ENCODE results near the gene MPHOSPH10. TPM values are rescaled to one million over a fixed set of nuclear protein-coding genes. Genes with fewer than 3 reads are reported as not detected.

Gene MPHOSPH10
- total and polyA plus RNA-seq, 2 of the 13 experiments (the other 11 are each of a cell fraction or from before 2014, with no cell fraction given), result 37.8 to 137 TPM

- no peak for FAIRE-seq
- WGBS (ENCODE audit: low lambda C conversion rate), result 68% methylated on average over 11 of the region's 11 CpGs
- H3K79me2 ChIP-seq (ENCODE audit: insufficient read depth, low read length), result no peaks in the 10 kb centered on the region
- no peak for TF ChIP-seq ERF (CRISPR knock-in tag; IDR thresholded peaks at IDR 0.05)
- TF ChIP-seq SALL1 (CRISPR knock-in tag; IDR thresholded peaks at IDR 0.05), result no peak
- TF ChIP-seq NRL (CRISPR knock-in tag; IDR thresholded peaks at IDR 0.05; ENCODE audit: borderline replicate concordance), result 0 out of 2 replicates have a peak, but pooled peaks have one; percentile 36
- TF ChIP-seq FOXJ3 (CRISPR knock-in tag; IDR thresholded peaks at IDR 0.05; ENCODE audit: borderline replicate concordance), result no peak
- TF ChIP-seq SP140L (CRISPR knock-in tag; IDR thresholded peaks at IDR 0.05; ENCODE audit: borderline replicate concordance), result no peak
- H3K27ac ChIP-seq (ENCODE audit: extremely low read length, insufficient read depth, low read length), result no peak overlapping the region
- H4K20me1 ChIP-seq (ENCODE audit: insufficient read depth, low read length), result peaks cover 4% of the 10 kb centered on the region; the same call in 1 of the 2 replicates
- POLR2A ChIA-PET, result interaction anchor here (1.5 kb wide), 1 partner anchor 24 kb away, joined by 6 read pairs; the partner anchor contains the start of genes MCEE and MPHOSPH10
- H3K27me3 ChIP-seq (ENCODE audit: control insufficient read depth in 1 of 2, insufficient read depth in 2 of 2, low read length in 2 of 2), result peaks cover 0 to 22% of the 10 kb centered on the region in 2 experiments; a peak in 3 of 5 replicates
- H3K4me1 ChIP-seq (ENCODE audit: insufficient read depth, low read length), result no peaks in the 10 kb centered on the region
- H2AFZ ChIP-seq (ENCODE audit: low read length), result no peak overlapping the region
- CTCF ChIA-PET (ENCODE audit: low intra/inter-chr PET ratio, low total read pairs), result interaction anchor here (3.1 kb wide), 1 partner anchor 53 kb away, joined by 24 read pairs; no protein-coding TSS in a partner anchor
- H3K4me3 ChIP-seq (replicated peaks in 1 of 3; ENCODE audit: insufficient read depth in 1 of 3, low read depth in 2 of 3, low read length in 3 of 3), result no peak overlapping the region
- no peak overlapping the region for H3K4me2 ChIP-seq (ENCODE audit: low read depth, low read length)
- intact Hi-C loops (cut with micrococcal nuclease; ENCODE audit: unreplicated experiment), result no loop called here
- BruUV-seq (replicated peaks), result no TSS peak
- in situ Hi-C loops (cut with HindIII; ENCODE audit: extremely low pct_ligation_motif_present, low pct_unique_long_range_greater_than_20kb), result no loop called here
- ATAC-seq, result no peak
- no peak overlapping the region for H3K9ac ChIP-seq (ENCODE audit: insufficient read depth, low read depth, low read length)
- peaks cover 7 to 15% of the 10 kb centered on the region in 2 experiments for H3K36me3 ChIP-seq (replicated peaks in 1 of 2; ENCODE audit: control insufficient read depth in 1 of 2, insufficient read depth in 2 of 2, low read length in 2 of 2)
- no peaks in the 10 kb centered on the region for H3K9me3 ChIP-seq (ENCODE audit: low read length)
- no peak for DNase-seq (ENCODE audit: low spot score)
Observed at GRCh38 chr2:71153585-71154224, 23.3 kb downstream of the MPHOSPH10 start.

GRCh38 chr2:71154279-71154678 is 23.8 kb downstream of the MPHOSPH10 start:
- 90% methylated on average over 8 of the region's 8 CpGs for WGBS (ENCODE audit: low lambda C conversion rate)
- Histone ChIP-seq H3K4me3 (replicated peaks in 1 of 3; ENCODE audit: insufficient read depth in 1 of 3, low read depth in 2 of 3, low read length in 3 of 3) (no peak overlapping the region), H3K27ac (ENCODE audit: extremely low read length, insufficient read depth, low read length) (no peak overlapping the region), H3K4me2 (ENCODE audit: low read depth, low read length) (no peak overlapping the region), H3K27me3 (ENCODE audit: control insufficient read depth in 1 of 2, insufficient read depth in 2 of 2, low read length in 2 of 2) (peaks cover 0 to 22% of the 10 kb centered on the region in 2 experiments; a peak in 3 of 5 replicates), H3K36me3 (replicated peaks in 1 of 2; ENCODE audit: control insufficient read depth in 1 of 2, insufficient read depth in 2 of 2, low read length in 2 of 2) (peaks cover 4 to 9% of the 10 kb centered on the region in 2 experiments), H2AFZ (ENCODE audit: low read length) (no peak overlapping the region), H3K79me2 (ENCODE audit: insufficient read depth, low read length) (no peaks in the 10 kb centered on the region), H4K20me1 (ENCODE audit: insufficient read depth, low read length) (peaks cover 4% of the 10 kb centered on the region; the same call in 1 of the 2 replicates), H3K4me1 (ENCODE audit: insufficient read depth, low read length) (no peaks in the 10 kb centered on the region), H3K9ac (ENCODE audit: insufficient read depth, low read depth, low read length) (no peak overlapping the region), H3K9me3 (ENCODE audit: low read length) (no peaks in the 10 kb centered on the region)
- intact Hi-C loops (cut with micrococcal nuclease; ENCODE audit: unreplicated experiment) (no loop called here), in situ Hi-C loops (cut with HindIII; ENCODE audit: extremely low pct_ligation_motif_present, low pct_unique_long_range_greater_than_20kb) (no loop called here)
- no peak for DNase-seq (ENCODE audit: low spot score)
- ChIA-PET CTCF (ENCODE audit: low intra/inter-chr PET ratio, low total read pairs) (interaction anchor here (3.1 kb wide), 1 partner anchor 54 kb away, joined by 24 read pairs; no protein-coding TSS in a partner anchor), POLR2A (interaction anchor here (1.0 to 1.5 kb wide), 4 partner anchors 24 to 87 kb away, joined by 3 to 6 read pairs (median 4); partner anchors contain the start of genes MCEE and MPHOSPH10)
- no TSS peak for BruUV-seq (replicated peaks)
- no peak for FAIRE-seq
- no peak for ATAC-seq
- TF ChIP-seq ISX (CRISPR knock-in tag; conservative IDR thresholded peaks at IDR 0.05), result no peak
- TF ChIP-seq GABPA (IDR thresholded peaks at IDR 0.05; ENCODE audit: low read depth, low read length), result 0 out of 2 replicates have a peak, but pooled peaks have one; percentile 11
- TF ChIP-seq GABPA (CRISPR knock-in tag; IDR thresholded peaks at IDR 0.05; ENCODE audit: low read depth), result no peak
- TF ChIP-seq ZFP91 (CRISPR knock-in tag; IDR thresholded peaks at IDR 0.05; ENCODE audit: borderline replicate concordance), result no peak
- TF ChIP-seq ZMYM4 (CRISPR knock-in tag; IDR thresholded peaks at IDR 0.05), result no peak
- no peak for TF ChIP-seq TFE3 (CRISPR knock-in tag; IDR thresholded peaks at IDR 0.05)
- TF ChIP-seq MLX (CRISPR knock-in tag; IDR thresholded peaks at IDR 0.05), result no peak
- no peak for TF ChIP-seq TOPORS (CRISPR knock-in tag; IDR thresholded peaks at IDR 0.05)
